GM21360 (cell line): Measurements from ENCODE around the gene MR1.

Source experiments
- ATAC-seq: cut with Tn5 transposase; IDR thresholded peaks from one replicate; pipeline ENCODE4 v1.9.1; 2021; ENCODE audit warnings: mild to moderate bottlenecking, moderate library complexity; ENCODE audit not compliant: unreplicated experiment

MR1 gene

GRCh38 chr1:181104790-181105133 lies 71.0 kb downstream of the MR1 start:
- ATAC-seq: peak; percentile 28

- ATAC-seq: peak; percentile 80
Observed at GRCh38 chr1:181105134-181106021, 71.6 kb downstream of the MR1 start.

- ATAC-seq: no peak
Observed at GRCh38 chr1:181106022-181106312, 72.2 kb downstream of the MR1 start.

- no peak for ATAC-seq
Observed at GRCh38 chr1:181106479-181106878, 72.7 kb downstream of the MR1 start.

GRCh38 chr1:181107711-181108110 lies 73.9 kb downstream of the MR1 start:
- ATAC-seq: no peak

- no peak for ATAC-seq
Observed at GRCh38 chr1:181108304-181108867, 74.6 kb downstream of the MR1 start.

GRCh38 chr1:181110013-181110412 lies 76.2 kb downstream of the MR1 start:
- ATAC-seq: no peak
